Astrocyte (in vitro differentiated cells and primary cell): ENCODE measurements around the gene ANTXR1. TPM values are rescaled to one million over a fixed set of nuclear protein-coding genes. Genes with fewer than 3 reads are reported as not detected.

Source experiments
- DNase-seq: peaks from one replicate; pipeline ENCODE4 v3.0.0-alpha.2; 2010; ENCODE audit warnings: low read depth
- FAIRE-seq: peaks from 2 replicates; lab custom pipeline; 2011; peaks lifted over from hg19 to GRCh38; lab: Jason Lieb, UNC
- H2AFZ ChIP-seq: 2 replicates; pipeline ENCODE4 v1.6.0; 2012; ENCODE audit warnings: low read depth, low read length, inconsistent platforms
- H3K27ac ChIP-seq: 2 replicates; pipeline ENCODE4 v1.5.1; 2011; ENCODE audit warnings: low read depth, low read length, inconsistent platforms
- H3K27me3 ChIP-seq: 2 replicates; pipeline ENCODE4 v1.6.0; 2011; ENCODE audit warnings: low read length, inconsistent platforms; ENCODE audit not compliant: insufficient read depth
- H3K36me3 ChIP-seq: 2 replicates; pipeline ENCODE4 v1.5.1; 2011; ENCODE audit warnings: low read length, inconsistent platforms; ENCODE audit not compliant: insufficient read depth
- H3K4me1 ChIP-seq: 2 replicates; pipeline ENCODE4 v1.5.1; 2011; ENCODE audit warnings: low read length, inconsistent platforms; ENCODE audit not compliant: insufficient read depth
- H3K4me2 ChIP-seq: 2 replicates; pipeline ENCODE4 v1.6.0; 2012; ENCODE audit warnings: low read length, inconsistent platforms
- H3K4me3 ChIP-seq: 2 replicates; pipeline ENCODE4 v1.5.1; 2011; ENCODE audit warnings: low read depth, mild to moderate bottlenecking, low read length, inconsistent platforms; ENCODE audit not compliant: insufficient read depth
- H3K79me2 ChIP-seq: 2 replicates; pipeline ENCODE4 v1.6.0; 2012; ENCODE audit warnings: mild to moderate bottlenecking, low read length, inconsistent platforms; ENCODE audit not compliant: insufficient read depth
- H3K9ac ChIP-seq: 2 replicates; pipeline ENCODE4 v1.6.0; 2012; ENCODE audit warnings: mild to moderate bottlenecking, low read length, inconsistent platforms
- H3K9me3 ChIP-seq: 2 replicates; pipeline ENCODE4 v1.5.1; 2012; ENCODE audit warnings: low read depth, mild to moderate bottlenecking, low read length, inconsistent platforms; ENCODE audit not compliant: insufficient read depth
- H4K20me1 ChIP-seq: 2 replicates; pipeline ENCODE4 v1.6.0; 2012; ENCODE audit warnings: low read length, inconsistent platforms; ENCODE audit not compliant: insufficient read depth
- H3K27ac Mint-ChIP-seq: one replicate; pipeline ENCODE4 v1.8.0; 2021; ENCODE audit warnings: mild to moderate bottlenecking, mixed read lengths; ENCODE audit not compliant: unreplicated experiment
- H3K27me3 Mint-ChIP-seq: one replicate; pipeline ENCODE4 v1.8.0; 2021; ENCODE audit warnings: low read depth, mixed read lengths; ENCODE audit not compliant: unreplicated experiment
- H3K36me3 Mint-ChIP-seq: one replicate; pipeline ENCODE4 v1.8.0; 2021; ENCODE audit warnings: low read depth, mixed read lengths; ENCODE audit not compliant: unreplicated experiment
- H3K4me1 Mint-ChIP-seq: one replicate; pipeline ENCODE4 v1.8.0; 2021; ENCODE audit warnings: low read depth, mixed read lengths; ENCODE audit not compliant: unreplicated experiment
- H3K4me3 Mint-ChIP-seq: one replicate; pipeline ENCODE4 v1.8.0; 2021; ENCODE audit warnings: mild to moderate bottlenecking, moderate library complexity, mixed read lengths; ENCODE audit not compliant: unreplicated experiment
- H3K9me3 Mint-ChIP-seq: one replicate; pipeline ENCODE4 v1.8.0; 2021; ENCODE audit warnings: mild to moderate bottlenecking, mixed read lengths; ENCODE audit not compliant: unreplicated experiment
- EZH2 ChIP-seq: IDR thresholded peaks from 2 replicates; pipeline ENCODE4 v1.6.1; 2012; ENCODE audit warnings: mild to moderate bottlenecking, low read length, inconsistent platforms; ENCODE audit not compliant: insufficient read depth
- total RNA-seq: library from RNA; stranded (reverse); gene quantifications from 2 replicates; pipeline ENCODE4 v1.2.1, GENCODE V29; 2021
- TF ChIP-seq, protein P1 (sequence below): IDR thresholded peaks from 2 replicates; pipeline ENCODE4 v1.5.1; 2011; ENCODE audit warnings: low read depth, mild to moderate bottlenecking, inconsistent platforms, low read length, moderate library complexity; ENCODE audit not compliant: insufficient read depth

ANTXR1 gene
- total RNA-seq, 1 donor from 2014 or later: 67.8 TPM

DNA sequence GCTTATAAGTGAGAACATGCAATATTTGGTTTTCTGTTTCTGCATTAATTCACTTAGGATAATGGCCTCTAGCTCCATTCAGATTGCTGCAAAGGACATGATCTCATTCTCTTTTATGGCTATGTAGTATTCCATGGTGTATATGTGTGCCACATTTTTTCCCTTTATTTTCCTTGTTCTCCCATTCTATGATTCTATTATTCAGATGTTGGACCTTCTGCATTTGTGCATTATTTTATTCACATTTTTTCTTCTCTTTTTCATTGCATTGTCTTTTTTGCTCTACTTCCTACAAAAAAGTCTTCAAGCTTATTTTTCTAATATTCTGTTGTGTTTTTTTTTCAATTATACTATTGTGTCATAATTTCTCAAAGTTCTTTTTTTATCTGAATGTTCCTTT, 11.1 kb upstream of the ANTXR1 start:
- no peaks in the 10 kb centered on the region for H3K27me3 ChIP-seq
- no peak for TF ChIP-seq EZH2
- TF ChIP-seq, protein P1, sequence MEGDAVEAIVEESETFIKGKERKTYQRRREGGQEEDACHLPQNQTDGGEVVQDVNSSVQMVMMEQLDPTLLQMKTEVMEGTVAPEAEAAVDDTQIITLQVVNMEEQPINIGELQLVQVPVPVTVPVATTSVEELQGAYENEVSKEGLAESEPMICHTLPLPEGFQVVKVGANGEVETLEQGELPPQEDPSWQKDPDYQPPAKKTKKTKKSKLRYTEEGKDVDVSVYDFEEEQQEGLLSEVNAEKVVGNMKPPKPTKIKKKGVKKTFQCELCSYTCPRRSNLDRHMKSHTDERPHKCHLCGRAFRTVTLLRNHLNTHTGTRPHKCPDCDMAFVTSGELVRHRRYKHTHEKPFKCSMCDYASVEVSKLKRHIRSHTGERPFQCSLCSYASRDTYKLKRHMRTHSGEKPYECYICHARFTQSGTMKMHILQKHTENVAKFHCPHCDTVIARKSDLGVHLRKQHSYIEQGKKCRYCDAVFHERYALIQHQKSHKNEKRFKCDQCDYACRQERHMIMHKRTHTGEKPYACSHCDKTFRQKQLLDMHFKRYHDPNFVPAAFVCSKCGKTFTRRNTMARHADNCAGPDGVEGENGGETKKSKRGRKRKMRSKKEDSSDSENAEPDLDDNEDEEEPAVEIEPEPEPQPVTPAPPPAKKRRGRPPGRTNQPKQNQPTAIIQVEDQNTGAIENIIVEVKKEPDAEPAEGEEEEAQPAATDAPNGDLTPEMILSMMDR: no peak
- H3K27ac Mint-ChIP-seq: no peak overlapping the region
- H3K79me2 ChIP-seq: no peaks in the 10 kb centered on the region
- H3K4me3 Mint-ChIP-seq: no peak overlapping the region
- H2AFZ ChIP-seq: no peak overlapping the region
- H3K9me3 Mint-ChIP-seq: peaks cover 19% of the 10 kb centered on the region
- H3K4me1 ChIP-seq: no peaks in the 10 kb centered on the region
- no peak overlapping the region for H3K4me2 ChIP-seq
- no peak overlapping the region for H3K9ac ChIP-seq
- no peaks in the 10 kb centered on the region for H3K36me3 Mint-ChIP-seq
- H3K4me1 Mint-ChIP-seq: no peaks in the 10 kb centered on the region
- no peak overlapping the region for H3K4me3 ChIP-seq
- no peaks in the 10 kb centered on the region for H3K27me3 Mint-ChIP-seq
- H4K20me1 ChIP-seq: no peaks in the 10 kb centered on the region
- no peaks in the 10 kb centered on the region for H3K36me3 ChIP-seq
- no peak for FAIRE-seq
- no peak overlapping the region for H3K27ac ChIP-seq
- H3K9me3 ChIP-seq: peaks cover 3% of the 10 kb centered on the region
- DNase-seq: no peak

DNA sequence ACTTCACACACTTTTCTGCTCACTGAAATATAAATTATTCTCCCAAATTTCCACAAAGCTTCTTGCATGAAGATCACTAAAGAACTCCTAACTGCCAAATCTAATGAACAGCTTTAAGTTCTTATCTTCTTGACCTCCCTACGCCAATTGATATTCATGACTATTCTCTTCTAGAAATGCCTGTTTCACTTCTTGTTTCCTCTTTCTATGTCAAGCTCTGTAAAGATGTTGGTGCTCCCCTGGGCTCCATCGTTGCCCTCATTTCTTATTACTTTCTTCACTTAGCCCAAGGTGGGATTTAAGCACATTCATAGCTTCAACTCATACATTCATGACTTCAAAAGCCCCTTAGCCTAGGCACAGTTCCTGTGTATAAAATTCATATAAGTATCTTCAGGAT, 9.2 kb upstream of the ANTXR1 start:
- no peaks in the 10 kb centered on the region for H3K4me1 ChIP-seq
- no peak overlapping the region for H3K9ac ChIP-seq
- no peak for DNase-seq
- H3K27me3 ChIP-seq: no peaks in the 10 kb centered on the region
- no peaks in the 10 kb centered on the region for H3K27me3 Mint-ChIP-seq
- no peaks in the 10 kb centered on the region for H3K4me1 Mint-ChIP-seq
- peaks cover 3% of the 10 kb centered on the region for H3K9me3 ChIP-seq
- no peak for FAIRE-seq
- H3K36me3 ChIP-seq: no peaks in the 10 kb centered on the region
- H3K9me3 Mint-ChIP-seq: peaks cover 19% of the 10 kb centered on the region
- H3K4me2 ChIP-seq: no peak overlapping the region
- H3K36me3 Mint-ChIP-seq: no peaks in the 10 kb centered on the region
- H3K4me3 Mint-ChIP-seq: no peak overlapping the region
- H3K4me3 ChIP-seq: no peak overlapping the region
- no peak overlapping the region for H2AFZ ChIP-seq
- no peaks in the 10 kb centered on the region for H4K20me1 ChIP-seq
- H3K79me2 ChIP-seq: no peaks in the 10 kb centered on the region
- no peak overlapping the region for H3K27ac ChIP-seq
- TF ChIP-seq EZH2: no peak
- TF ChIP-seq, protein P1: no peak
- H3K27ac Mint-ChIP-seq: no peak overlapping the region

DNA sequence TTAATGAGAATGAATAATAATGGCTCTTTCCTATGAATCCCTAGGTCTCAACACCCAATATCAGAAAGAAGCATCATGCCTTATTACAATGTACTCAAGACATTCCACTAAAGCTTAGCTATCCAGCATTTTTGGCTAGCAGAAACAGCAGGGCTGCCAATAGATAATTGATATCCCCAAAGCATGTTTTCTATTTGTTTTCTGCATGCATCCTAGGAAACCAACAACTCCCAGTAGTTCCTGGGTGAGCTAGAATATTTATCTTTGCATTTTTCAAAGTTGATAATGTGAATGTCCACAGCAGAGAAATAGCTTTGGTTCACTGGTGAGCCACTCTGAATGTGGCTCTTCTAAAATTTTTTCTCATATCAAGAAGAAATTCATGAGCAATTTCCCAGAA, 5.8 kb upstream of the ANTXR1 start:
- Histone ChIP-seq H3K4me1 (no peaks in the 10 kb centered on the region), H3K4me3 (no peak overlapping the region), H3K9ac (no peak overlapping the region), H3K27me3 (no peaks in the 10 kb centered on the region), H3K79me2 (no peaks in the 10 kb centered on the region), H3K27ac (no peak overlapping the region), H2AFZ (no peak overlapping the region), H3K4me2 (no peak overlapping the region), H4K20me1 (no peaks in the 10 kb centered on the region), H3K36me3 (no peaks in the 10 kb centered on the region), H3K9me3 (peaks cover 3% of the 10 kb centered on the region)
- H3K27ac Mint-ChIP-seq: no peak overlapping the region
- FAIRE-seq (no peak), DNase-seq (no peak)
- H3K27me3 Mint-ChIP-seq: no peaks in the 10 kb centered on the region
- no peaks in the 10 kb centered on the region for H3K36me3 Mint-ChIP-seq
- peaks cover 12% of the 10 kb centered on the region for H3K9me3 Mint-ChIP-seq
- no peak overlapping the region for H3K4me3 Mint-ChIP-seq
- TF ChIP-seq, protein P1: no peak
- no peak for TF ChIP-seq EZH2
- H3K4me1 Mint-ChIP-seq: peaks cover 11% of the 10 kb centered on the region
